PC-9 (cell line): ENCODE measurements around the gene BMP5. TPM values are rescaled to one million over a fixed set of nuclear protein-coding genes. Genes with fewer than 3 reads are reported as not detected.
A peak's percentile ranks its signal among the peaks of the same experiment; 100 is the strongest.

Experiments used
- BruUV-seq: library from RNA; stranded (reverse); fragments of 400-500 nt; replicated peaks from 2 replicates; lab custom pipeline; 2021; lab: Mats Ljungman, UMichigan
- CTCF ChIA-PET: fragments of 300-600 bp; sonication (Branson Sonifier 250); formaldehyde crosslinking; loops from one replicate; lab custom pipeline; 2022; ENCODE audit warnings: antibody characterized with exemption; lab: Charles Lee
- POLR2A ChIA-PET: fragments of 300-600 bp; sonication (Branson Sonifier 250); formaldehyde crosslinking; loops from one replicate; lab custom pipeline; 2022; ENCODE audit warnings: antibody characterized with exemption; ENCODE audit not compliant: unreplicated experiment; lab: Charles Lee
- DNase-seq, 2 experiments: peaks; one replicate each; pipeline versions ENCODE4 v3.0.0 to v3.0.0-alpha.2; 2015 to 2022; ENCODE audit warnings: mixed read lengths in 1 of 2
- H2AFZ ChIP-seq: fragments of 200-600 bp; sonication (generic); 2 replicates; pipeline ENCODE4 v1.8.1; 2017; ENCODE audit warnings: antibody characterized with exemption
- H3F3A ChIP-seq: fragments of 200-600 bp; sonication (generic); 2 replicates; pipeline ENCODE4 v1.8.1; 2017; ENCODE audit warnings: antibody characterized with exemption, mild to moderate bottlenecking, low read depth; ENCODE audit not compliant: insufficient read depth
- H3K27ac ChIP-seq: fragments of 200-600 bp; sonication (generic); 2 replicates; pipeline ENCODE4 v1.6.1; 2016; ENCODE audit warnings: mixed run types
- H3K27me3 ChIP-seq: fragments of 200-600 bp; sonication (generic); 2 replicates; pipeline ENCODE4 v1.6.1; 2016; ENCODE audit warnings: low read depth, mixed run types; ENCODE audit not compliant: insufficient read depth
- H3K36me3 ChIP-seq: fragments of 200-600 bp; sonication (generic); 2 replicates; pipeline ENCODE4 v1.6.1; 2016; ENCODE audit warnings: low read depth, mixed run types
- H3K4me1 ChIP-seq: fragments of 200-600 bp; sonication (generic); replicated peaks from 2 replicates; pipeline ENCODE4 v1.6.1; 2016; ENCODE audit warnings: mixed run types; ENCODE audit not compliant: insufficient read depth
- H3K4me2 ChIP-seq: fragments of 200-600 bp; sonication (generic); 2 replicates; pipeline ENCODE4 v1.6.1; 2017; ENCODE audit warnings: mixed run types
- H3K4me3 ChIP-seq: fragments of 200-600 bp; sonication (generic); 2 replicates; pipeline ENCODE4 v1.6.1; 2016; ENCODE audit warnings: mixed run types
- H3K79me2 ChIP-seq: fragments of 200-600 bp; sonication (generic); 2 replicates; pipeline ENCODE4 v1.6.1; 2017; ENCODE audit warnings: low read depth, mixed run types
- H3K9me2 ChIP-seq: fragments of 200-600 bp; sonication (generic); 2 replicates; pipeline ENCODE4 v1.8.1; 2017; ENCODE audit warnings: mild to moderate bottlenecking; ENCODE audit not compliant: insufficient read depth
- H3K9me3 ChIP-seq: fragments of 200-600 bp; sonication (generic); 2 replicates; pipeline ENCODE4 v1.8.1; 2016; ENCODE audit warnings: low read depth; ENCODE audit not compliant: insufficient read depth
- H4K20me1 ChIP-seq: fragments of 200-600 bp; sonication (generic); 2 replicates; pipeline ENCODE4 v1.8.1; 2017; ENCODE audit not compliant: insufficient read depth
- EZH2 ChIP-seq: fragments of 200-600 bp; sonication (generic); IDR thresholded peaks from 2 replicates; pipeline ENCODE4 v1.8.0; 2017; ENCODE audit warnings: antibody characterized with exemption, low read depth
- intact Hi-C: fragments of 100-400 bp; cut with micrococcal nuclease; formaldehyde crosslinking; loops from one replicate; pipeline ENCODE4 v1.10.0; 2022; ENCODE audit not compliant: unreplicated experiment
- total RNA-seq: library from RNA; stranded (reverse); gene quantifications from 2 replicates; pipeline ENCODE4 v1.2.3, GENCODE V29; 2021
- TF ChIP-seq, protein P1 (sequence below): fragments of 200-600 bp; sonication (generic); conservative IDR thresholded peaks from 2 replicates; pipeline ENCODE4 v1.6.1; 2017; ENCODE audit warnings: mixed run types, antibody characterized with exemption, mild to moderate bottlenecking, moderate library complexity

BMP5 gene
- total RNA-seq, 1 experiment from 2014 or later = 0.20 TPM

DNA sequence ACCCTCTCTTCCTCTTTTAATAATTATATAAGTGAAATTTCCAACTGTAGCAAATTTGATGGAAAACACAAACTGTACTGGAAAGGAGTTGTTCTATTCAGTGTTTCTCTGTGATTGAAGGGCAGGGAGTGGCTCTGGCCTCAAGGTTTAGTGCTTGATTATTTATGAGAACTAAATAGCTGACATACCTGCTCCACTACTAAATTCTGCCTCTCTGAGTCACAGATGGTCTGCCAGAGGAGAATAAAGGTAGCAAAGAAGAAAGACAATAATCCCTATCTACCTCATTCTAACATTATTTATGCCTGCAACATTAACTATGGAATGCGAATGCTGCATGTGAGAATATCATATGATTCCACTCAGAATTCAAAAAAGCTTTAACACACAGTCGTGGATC lies 9.3 kb downstream of the BMP5 start:
- Histone ChIP-seq H2AFZ (no peak overlapping the region), H3K79me2 (no peaks in the 10 kb centered on the region), H3K36me3 (no peaks in the 10 kb centered on the region), H3K4me3 (no peak overlapping the region), H3K4me2 (peak overlapping the region; percentile 18; the same call in 1 of the 2 replicates), H3K4me1 (peaks cover 29% of the 10 kb centered on the region), H3K9me3 (peaks cover 4% of the 10 kb centered on the region; the same call in 1 of the 2 replicates), H3K9me2 (no peaks in the 10 kb centered on the region), H3K27me3 (no peaks in the 10 kb centered on the region), H3F3A (peaks cover 12% of the 10 kb centered on the region; the same call in 1 of the 2 replicates), H3K27ac (no peak overlapping the region), H4K20me1 (no peaks in the 10 kb centered on the region)
- DNase-seq = peak; percentile 38 to 77
- ChIA-PET CTCF (interaction anchor here (0.7 kb wide), 1 partner anchor 432 kb away, joined by 4 read pairs; no protein-coding TSS in a partner anchor), POLR2A (no interaction called here)
- no TSS peak for BruUV-seq
- intact Hi-C loops = loop anchor here (1.0 kb wide), 1 partner anchor 16 kb away; no protein-coding TSS in a partner anchor
- TF ChIP-seq EZH2 = no peak
- TF ChIP-seq, protein P1, sequence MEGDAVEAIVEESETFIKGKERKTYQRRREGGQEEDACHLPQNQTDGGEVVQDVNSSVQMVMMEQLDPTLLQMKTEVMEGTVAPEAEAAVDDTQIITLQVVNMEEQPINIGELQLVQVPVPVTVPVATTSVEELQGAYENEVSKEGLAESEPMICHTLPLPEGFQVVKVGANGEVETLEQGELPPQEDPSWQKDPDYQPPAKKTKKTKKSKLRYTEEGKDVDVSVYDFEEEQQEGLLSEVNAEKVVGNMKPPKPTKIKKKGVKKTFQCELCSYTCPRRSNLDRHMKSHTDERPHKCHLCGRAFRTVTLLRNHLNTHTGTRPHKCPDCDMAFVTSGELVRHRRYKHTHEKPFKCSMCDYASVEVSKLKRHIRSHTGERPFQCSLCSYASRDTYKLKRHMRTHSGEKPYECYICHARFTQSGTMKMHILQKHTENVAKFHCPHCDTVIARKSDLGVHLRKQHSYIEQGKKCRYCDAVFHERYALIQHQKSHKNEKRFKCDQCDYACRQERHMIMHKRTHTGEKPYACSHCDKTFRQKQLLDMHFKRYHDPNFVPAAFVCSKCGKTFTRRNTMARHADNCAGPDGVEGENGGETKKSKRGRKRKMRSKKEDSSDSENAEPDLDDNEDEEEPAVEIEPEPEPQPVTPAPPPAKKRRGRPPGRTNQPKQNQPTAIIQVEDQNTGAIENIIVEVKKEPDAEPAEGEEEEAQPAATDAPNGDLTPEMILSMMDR = no peak

DNA sequence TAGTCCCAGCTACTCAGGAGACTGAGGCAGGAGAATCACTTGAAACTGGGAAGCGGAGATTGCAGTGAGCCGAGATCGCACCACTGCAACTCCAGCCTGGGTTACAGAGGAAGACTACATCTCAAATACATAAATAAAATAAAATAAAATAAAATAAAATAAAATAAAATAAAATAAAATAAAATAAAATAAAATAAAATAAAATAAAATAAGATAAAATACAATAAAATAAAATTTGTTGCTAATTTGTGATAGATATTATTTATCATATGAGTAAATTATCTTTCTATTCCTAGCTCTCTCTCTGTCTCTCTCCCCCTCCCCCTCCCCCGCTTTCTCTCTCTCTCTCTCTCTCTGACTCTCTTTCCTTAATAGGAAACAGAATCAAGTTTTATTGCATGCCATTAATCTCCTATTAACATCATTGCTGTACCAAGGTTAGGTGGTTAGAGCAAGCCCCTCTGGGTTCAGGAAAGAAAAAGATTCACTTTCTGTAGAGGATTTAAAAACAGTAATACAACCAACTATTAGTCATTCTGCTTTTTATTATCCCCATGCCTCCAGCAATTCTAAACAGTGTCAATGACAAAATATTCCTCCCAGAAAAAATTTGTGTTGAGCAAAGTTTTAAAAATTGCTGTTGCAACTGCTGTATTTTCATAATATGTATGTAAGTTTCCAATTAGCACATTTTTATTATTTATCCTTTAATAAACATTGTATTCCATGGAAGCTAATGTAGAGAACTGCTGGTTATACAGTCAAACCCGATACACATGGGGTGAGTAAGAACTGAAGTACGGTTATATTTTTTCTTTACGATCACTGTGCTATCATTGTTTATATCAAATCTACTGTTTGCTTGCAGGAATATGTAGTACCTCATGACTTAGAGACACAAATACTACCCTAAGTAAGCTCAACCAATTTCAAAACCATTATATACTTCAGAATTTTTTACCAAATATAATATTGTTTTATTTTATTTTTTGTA lies 22.1 kb downstream of the BMP5 start:
- CTCF ChIA-PET = no interaction called here

DNA sequence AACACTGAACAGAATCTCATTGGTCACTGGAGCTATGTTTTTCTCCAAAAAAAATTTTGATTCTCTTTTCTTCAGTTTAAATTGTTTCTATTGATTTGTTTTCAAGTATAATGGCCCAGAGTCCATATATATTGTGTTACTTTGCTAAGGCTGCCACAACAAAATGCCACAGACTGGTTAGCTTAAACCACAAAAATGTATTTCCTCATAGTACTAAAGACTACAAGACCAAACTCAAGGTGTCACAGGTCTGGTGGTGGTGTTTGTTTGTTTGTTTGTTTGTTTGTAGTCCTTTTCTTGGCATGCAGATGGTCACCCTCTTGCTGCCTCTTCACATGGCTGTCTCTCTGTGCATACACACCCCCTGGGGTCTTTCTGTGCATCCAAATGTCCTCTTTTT lies 34.0 kb downstream of the BMP5 start:
- POLR2A ChIA-PET = interaction anchor here (0.5 to 0.6 kb wide), 2 partner anchors 11 to 115 kb away, joined by 3 to 7 read pairs; no protein-coding TSS in a partner anchor
- Histone ChIP-seq H3F3A (no peaks in the 10 kb centered on the region; the same call in 1 of the 2 replicates), H3K4me1 (peaks cover 5% of the 10 kb centered on the region; the same call in 1 of the 2 replicates), H3K9me3 (no peaks in the 10 kb centered on the region), H3K27me3 (no peaks in the 10 kb centered on the region), H4K20me1 (no peaks in the 10 kb centered on the region), H2AFZ (no peak overlapping the region), H3K36me3 (no peaks in the 10 kb centered on the region), H3K4me3 (no peak overlapping the region), H3K27ac (no peak overlapping the region), H3K4me2 (no peak overlapping the region), H3K79me2 (no peaks in the 10 kb centered on the region), H3K9me2 (no peaks in the 10 kb centered on the region)
- CTCF ChIA-PET = no interaction called here
- BruUV-seq = no TSS peak
- intact Hi-C loops = no loop called here
- peak; percentile 10 to 51 for DNase-seq
- TF ChIP-seq, protein P1 = no peak
- no peak for TF ChIP-seq EZH2

More for the DNA sequence above, 22.1 kb downstream of the BMP5 start:
- H3K36me3 ChIP-seq = no peaks in the 10 kb centered on the region
- no peaks in the 10 kb centered on the region for H4K20me1 ChIP-seq
- no peak for DNase-seq
- no peaks in the 10 kb centered on the region for H3K9me3 ChIP-seq
- H2AFZ ChIP-seq = no peak overlapping the region
- H3K27me3 ChIP-seq = no peaks in the 10 kb centered on the region
- TF ChIP-seq EZH2 = no peak
- TF ChIP-seq, protein P1 = no peak
- BruUV-seq = no TSS peak
- no peak overlapping the region for H3K4me2 ChIP-seq
- no peaks in the 10 kb centered on the region for H3F3A ChIP-seq
- H3K9me2 ChIP-seq = no peaks in the 10 kb centered on the region
- intact Hi-C loops = no loop called here
- POLR2A ChIA-PET = no interaction called here
- H3K4me1 ChIP-seq = no peaks in the 10 kb centered on the region
- H3K79me2 ChIP-seq = no peaks in the 10 kb centered on the region
- H3K4me3 ChIP-seq = no peak overlapping the region
- no peak overlapping the region for H3K27ac ChIP-seq
